CD4-positive, alpha-beta T cell treated with Interleukin-17A for 1 hour (primary cell): Measurements from ENCODE around the gene DOCK9.

ENCODE experiments used
- DNase-seq: peaks from one replicate; pipeline ENCODE4 v3.0.0-alpha.2; 2020

The DOCK9 gene

GRCh38 chr13:98972059-98972458, 5.8 kb downstream of the DOCK9 start:
- DNase-seq: no peak

DNA sequence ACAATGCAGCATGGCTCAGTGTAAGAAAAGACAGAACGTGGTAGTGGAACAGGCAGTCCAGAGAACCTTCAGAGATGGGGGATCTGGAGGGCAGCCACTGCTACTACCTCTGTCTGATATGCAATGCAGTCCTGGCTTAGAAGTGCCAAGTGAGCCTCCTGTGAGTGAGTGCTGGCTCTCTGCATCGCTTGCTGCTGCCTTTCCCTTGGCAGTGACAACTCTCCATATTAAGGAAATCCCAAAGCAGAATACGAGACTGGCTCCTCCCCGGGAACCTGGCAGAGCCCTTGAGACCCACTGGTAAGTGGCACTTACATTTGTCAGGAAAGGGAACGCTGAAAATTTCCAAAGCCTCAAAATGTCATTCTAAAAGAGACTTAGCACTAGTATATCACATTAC, 7.5 kb downstream of the DOCK9 start:
- no peak for DNase-seq

GRCh38 chr13:98967491-98967890, 10.4 kb downstream of the DOCK9 start:
- DNase-seq: no peak

DNA sequence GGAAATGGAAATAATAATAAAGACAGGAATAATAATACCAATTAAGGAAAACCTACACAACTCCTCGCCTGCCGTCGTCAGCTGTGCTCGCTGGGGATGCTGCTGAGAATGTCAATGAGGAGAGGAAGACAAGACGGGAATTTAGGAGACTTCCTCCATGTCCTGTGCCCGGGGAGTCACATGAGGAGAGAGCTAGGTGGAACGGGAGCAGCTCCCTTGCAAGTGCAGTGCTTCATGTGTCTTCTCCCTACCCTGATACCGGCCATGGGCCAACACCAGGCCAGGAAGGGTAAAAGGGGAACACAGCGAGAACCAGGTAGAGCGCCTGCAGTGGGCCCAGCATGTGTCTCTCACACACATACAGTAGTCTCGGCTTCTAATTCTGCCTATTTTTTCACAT, 11.8 kb downstream of the DOCK9 start:
- DNase-seq: no peak

DNA sequence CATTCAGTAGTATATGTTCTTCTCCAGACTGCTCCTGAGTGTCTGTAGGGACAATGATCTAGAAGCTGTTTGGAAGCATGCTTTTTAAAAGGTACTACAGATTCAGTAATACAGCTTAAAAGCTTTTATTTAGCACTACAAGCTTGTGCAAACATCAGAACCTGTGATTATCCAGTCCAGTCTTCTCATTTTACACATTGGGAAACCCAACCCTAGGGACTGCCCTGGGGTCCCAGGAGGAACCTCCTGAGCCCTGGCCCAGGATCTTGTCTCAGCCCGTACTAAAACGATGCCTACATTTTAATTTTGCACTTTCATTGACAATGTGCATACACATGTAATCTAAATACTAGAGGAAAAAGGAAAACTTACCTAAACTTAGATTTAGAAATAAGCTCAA, 12.5 kb downstream of the DOCK9 start:
- no peak for DNase-seq

GRCh38 chr13:98963917-98964316, 13.9 kb downstream of the DOCK9 start:
- no peak for DNase-seq

GRCh38 chr13:98962901-98963590, 14.8 kb downstream of the DOCK9 start:
- DNase-seq: no peak

- no peak for DNase-seq
Observed at GRCh38 chr13:98961503-98962105, 16.3 kb downstream of the DOCK9 start.

DNA sequence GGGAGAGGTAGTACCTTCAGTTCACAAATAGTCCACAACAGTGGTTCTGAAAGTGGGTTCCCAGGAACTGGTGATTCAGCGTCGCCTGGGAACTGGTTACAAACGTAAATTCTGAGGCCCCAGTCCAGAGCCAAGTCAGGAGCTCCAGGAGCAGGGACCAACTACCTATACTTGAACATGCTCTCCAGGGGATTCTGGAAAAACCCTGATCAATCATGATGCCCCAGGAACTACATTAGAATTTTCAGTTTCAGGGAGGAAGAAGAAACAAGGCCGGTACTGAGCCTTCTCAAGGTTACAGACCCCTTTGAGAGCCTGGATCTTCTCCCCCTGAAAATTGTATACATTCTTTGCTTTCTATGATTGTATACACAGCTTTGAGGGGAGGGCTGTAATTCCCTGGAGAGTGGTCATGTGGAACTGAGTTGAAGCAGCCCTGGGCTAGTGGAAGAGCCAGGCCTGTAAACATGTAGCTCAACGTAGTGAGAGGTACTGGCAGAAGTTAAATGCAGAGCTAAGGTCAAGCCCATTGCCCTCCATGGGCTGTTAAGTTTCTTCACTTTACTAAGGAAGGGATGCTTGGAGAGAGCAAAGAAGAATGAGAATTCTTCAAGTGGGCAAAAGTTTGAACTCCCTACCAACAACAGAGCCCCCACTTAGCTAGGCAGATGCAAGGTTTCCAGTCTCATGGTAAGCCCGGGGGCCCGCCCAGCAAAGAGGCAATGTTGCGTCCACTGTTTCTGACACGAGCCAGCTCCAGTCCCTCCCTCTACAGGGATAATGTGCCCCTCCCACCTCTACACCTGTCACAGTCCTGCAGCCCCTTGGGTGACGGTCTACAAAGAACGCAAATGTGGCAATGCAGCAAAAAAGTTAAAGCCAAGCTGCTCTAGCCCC, 17.0 kb downstream of the DOCK9 start:
- DNase-seq: no peak

DNA sequence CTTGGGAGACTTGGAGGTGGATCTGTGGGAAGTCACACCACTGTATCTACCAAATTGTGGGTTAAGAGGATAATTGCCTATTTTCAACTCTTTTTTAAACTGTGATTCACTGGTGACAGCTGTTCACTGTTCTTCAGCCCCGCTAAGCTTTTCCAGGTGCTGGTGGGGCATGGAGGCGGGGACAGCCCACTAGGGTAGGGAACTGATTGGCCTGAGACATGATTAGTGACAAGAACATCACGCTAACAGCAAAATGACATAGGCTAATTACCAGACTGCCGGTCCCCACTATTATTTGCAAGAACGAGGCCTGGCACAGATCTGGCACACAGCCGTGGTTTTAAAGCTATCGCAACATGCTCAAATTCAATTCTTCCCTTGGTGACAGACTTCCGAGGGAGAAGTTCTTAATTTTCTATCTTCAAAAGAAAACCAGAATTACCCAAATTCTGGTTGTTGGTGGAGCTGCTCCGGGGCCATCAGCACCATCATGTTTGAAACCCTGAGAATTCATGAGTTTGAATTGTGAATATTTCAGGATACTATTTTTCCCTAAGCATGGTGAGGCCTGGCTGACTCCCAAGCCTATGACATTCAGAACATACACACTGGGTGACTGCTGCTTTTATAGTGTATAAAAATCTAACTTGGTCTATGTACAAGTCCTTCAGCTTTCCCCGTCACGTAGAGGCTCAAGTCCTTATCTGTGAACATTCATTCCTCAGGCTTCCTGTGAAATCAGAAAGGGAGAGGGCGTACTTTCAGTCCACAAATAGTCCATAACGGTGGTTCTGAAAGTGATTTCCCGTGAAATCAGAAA, 17.9 kb downstream of the DOCK9 start:
- no peak for DNase-seq

DNA sequence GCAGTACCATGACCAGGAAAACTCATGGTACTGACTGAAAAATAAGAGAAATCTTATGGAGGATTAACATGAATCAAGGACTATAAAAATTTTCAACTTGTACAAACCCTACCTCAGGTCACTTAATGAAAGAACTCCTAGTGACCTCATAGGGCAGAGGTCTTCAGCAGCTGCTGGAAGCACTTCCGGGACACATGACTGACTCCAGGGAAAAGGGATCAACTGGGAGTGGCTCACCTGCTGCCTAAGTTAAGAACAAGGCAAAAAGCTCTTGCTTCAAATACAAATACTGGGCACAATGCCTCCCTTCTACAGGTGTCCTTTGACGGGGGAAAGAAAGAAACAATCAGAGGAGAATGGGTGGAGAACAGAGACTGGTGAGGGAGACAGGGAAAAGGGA, 18.6 kb downstream of the DOCK9 start:
- DNase-seq: no peak

- no peak for DNase-seq
Observed at GRCh38 chr13:98958443-98958794, 19.4 kb downstream of the DOCK9 start.

DNA sequence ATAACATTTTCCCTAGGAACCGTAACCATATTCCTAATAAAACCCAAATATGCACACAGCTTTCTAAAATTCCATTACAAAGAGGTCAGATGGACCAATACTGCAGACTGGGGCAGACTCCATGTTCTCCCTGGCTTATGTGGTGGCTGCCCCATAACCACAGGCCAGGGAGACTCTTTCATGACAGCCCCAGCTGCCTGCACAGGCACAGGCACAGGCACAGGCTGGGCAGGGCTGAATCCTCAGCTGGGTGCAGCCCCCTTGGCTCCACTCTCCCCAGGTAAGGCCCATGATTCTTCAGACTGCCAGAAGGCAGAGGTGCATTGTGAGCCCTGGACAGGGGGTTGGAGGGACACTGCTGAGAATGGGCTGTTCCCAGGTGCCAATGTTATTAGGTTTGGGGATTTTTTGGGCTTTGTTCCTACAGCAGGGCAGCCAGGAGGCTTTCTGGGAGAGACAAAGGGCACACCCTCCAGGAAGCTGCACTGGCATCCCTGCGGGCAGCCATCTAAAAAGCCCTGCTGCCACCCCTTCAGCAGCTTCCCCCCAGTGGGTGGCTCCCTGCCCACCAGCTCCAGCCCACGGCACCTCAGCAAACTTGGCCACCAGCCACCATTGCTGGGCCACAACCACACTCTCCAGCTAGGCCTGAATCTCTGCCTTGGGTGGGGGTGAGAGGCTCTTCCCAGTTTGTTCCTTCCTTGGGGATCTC, 20.0 kb downstream of the DOCK9 start:
- DNase-seq: no peak

GRCh38 chr13:98955336-98955735, 22.5 kb downstream of the DOCK9 start:
- no peak for DNase-seq

GRCh38 chr13:98954313-98954712, 23.6 kb downstream of the DOCK9 start:
- no peak for DNase-seq

DNA sequence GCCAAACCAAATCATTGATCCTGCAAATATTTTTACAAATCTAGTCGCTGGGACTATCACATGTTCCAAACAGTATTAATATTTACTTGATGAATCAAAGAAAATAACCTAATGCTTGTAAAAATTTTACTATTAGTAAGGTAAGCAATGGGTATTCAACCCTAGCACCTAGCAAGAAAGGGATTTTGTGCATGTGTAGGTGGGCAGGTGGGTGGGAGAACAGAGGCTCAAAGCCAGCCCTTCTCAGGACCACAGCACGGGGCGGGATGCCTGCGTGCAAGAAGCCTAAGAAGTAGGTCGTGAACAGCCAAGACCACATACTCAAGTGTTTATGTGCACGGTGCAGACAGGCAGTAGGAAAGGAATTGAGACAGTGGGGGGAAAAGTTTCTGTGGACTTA, 26.6 kb downstream of the DOCK9 start:
- no peak for DNase-seq

DNA sequence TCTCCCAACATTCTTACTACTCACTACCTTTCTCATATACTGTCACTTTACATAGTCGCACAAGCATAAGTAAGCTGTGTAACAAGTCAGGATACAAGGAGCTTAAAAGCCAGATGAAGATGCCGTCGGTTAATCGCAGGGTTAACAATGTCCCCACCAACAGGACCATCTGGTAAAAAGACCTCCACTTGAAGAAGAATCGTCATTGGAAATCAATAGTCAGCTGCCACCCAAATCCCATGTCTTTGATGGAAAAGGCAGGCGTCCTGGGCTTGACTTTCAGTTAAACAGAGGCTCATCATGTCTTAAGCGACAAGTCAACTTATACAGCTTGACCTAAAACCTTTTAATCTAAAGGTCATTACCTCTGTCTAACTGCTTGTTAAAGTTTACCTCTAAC, 27.2 kb downstream of the DOCK9 start:
- DNase-seq: no peak

- no peak for DNase-seq
Observed at GRCh38 chr13:98947925-98948324, 29.9 kb downstream of the DOCK9 start.

DNA sequence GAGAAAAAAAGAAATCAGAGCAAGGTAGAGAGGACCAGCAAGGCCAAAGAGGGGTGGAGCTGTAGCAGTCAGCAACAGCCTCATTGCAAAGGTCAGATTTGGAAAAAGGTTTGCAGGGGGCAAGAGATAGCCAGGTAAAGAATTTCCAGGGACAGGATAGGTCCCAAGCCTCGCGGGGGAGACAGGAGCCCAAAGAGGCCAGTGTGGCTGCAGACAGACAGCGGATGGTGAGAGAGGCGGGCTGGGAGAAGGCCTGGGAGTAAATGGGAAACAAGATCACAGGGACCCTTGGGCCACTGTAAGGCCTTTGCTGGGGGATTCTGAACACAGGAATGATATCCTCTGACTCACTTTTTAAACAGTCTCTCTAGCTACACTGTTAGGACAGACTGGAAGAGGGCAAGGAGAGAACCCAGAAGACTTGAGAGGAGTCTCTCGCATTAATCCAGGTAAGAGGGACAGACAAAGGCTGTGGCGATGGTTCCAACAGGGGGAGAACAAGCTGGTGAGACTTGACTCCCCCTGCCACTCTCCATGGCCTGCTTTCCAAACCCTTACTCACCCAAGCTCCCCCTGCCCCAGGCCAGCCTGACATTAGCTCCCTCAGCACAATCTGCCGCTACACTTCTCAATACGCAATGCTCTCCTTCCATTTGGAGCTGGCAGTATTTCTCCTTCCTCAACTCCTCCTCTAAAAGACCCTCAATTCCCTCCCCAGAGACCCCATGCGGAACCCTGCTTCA, 31.8 kb downstream of the DOCK9 start:
- no peak for DNase-seq

DNA sequence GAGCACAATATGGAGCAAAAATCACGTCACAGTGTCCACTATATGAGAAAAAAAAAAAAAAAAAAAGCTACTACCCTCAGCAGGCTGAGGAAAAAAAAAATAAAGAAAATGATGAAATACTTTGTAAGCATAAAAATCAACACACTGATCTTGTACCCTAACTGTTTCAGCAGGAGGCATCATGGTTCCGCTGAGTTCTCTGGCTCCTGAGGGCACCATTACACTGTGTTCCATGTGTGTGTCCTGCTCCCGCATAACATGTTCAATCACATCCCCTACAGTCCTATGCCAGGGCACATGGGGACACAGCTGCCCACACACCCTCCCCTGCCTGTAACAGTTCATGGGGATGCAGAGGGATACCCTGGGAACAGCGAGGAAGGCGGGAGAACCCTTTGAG, 33.5 kb downstream of the DOCK9 start:
- DNase-seq: no peak

DNA sequence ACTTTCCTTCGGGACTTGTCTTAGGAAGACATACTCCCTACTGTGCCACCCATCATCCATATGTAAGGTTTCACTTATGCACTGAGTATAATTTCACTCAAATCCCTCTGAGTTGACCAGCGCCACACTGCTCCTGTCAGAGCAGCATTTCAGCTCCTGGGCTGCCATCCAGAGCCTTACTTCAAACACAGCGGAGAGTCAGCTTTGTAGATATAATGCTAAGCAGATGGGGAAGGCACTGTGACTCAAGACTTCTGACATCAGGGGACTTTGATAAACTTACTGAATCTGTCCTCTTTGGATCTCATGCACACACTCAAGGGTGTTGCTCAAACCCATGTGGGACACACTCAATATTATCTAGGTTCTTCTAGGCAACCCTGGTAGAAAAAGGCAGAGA, 34.9 kb downstream of the DOCK9 start:
- DNase-seq: no peak

GRCh38 chr13:98942485-98942884, 35.4 kb downstream of the DOCK9 start:
- DNase-seq: no peak
